HL-60 (cell line): ENCODE data around the gene ANKUB1.

Experiments
- CTCF ChIP-seq: IDR thresholded peaks from one replicate; pipeline ENCODE4 v1.5.1; 2011; ENCODE audit warnings: low read length, control low read depth, inconsistent platforms; ENCODE audit not compliant: insufficient read depth
- GABPA ChIP-seq: IDR thresholded peaks from 2 replicates; pipeline ENCODE4 v1.6.1; 2012; ENCODE audit warnings: low read depth
- REST ChIP-seq: IDR thresholded peaks from 2 replicates; pipeline ENCODE4 v1.6.1; 2012; ENCODE audit warnings: low read depth; ENCODE audit not compliant: insufficient replicate concordance

- TF ChIP-seq CTCF = no peak
- no peak for TF ChIP-seq REST
- no peak for TF ChIP-seq GABPA
Measured at GRCh38 chr3:149727656-149728055, 64.7 kb downstream of the ANKUB1 start.
